PC-3 (cell line): Measurements from ENCODE around the gene ARHGAP15. TPM values are rescaled to one million over a fixed set of nuclear protein-coding genes. Genes with fewer than 3 reads are reported as not detected.

Experiments
- ATAC-seq: fragments of 200-7000 bp; cut with Tn5 transposase; 2 replicates; pipeline ENCODE4 v1.9.1; 2020; ENCODE audit warnings: mild to moderate bottlenecking, moderate library complexity
- BruUV-seq: library from RNA; stranded (reverse); fragments of 400-500 nt; replicated peaks from 2 replicates; lab custom pipeline; 2021; lab: Mats Ljungman, UMichigan
- CTCF ChIA-PET: fragments of 300-600 bp; sonication (Branson Sonifier 250); formaldehyde crosslinking; loops from one replicate; lab custom pipeline; 2022; ENCODE audit warnings: antibody characterized with exemption; lab: Charles Lee
- POLR2A ChIA-PET: fragments of 300-600 bp; sonication (Branson Sonifier 250); formaldehyde crosslinking; loops from one replicate; lab custom pipeline; 2022; ENCODE audit warnings: antibody characterized with exemption; ENCODE audit not compliant: unreplicated experiment; lab: Charles Lee
- DNase-seq: peaks from one replicate; pipeline ENCODE4 v3.0.0-alpha.2; 2015
- H2AFZ ChIP-seq: fragments of 300-600 bp; sonication (generic); 2 replicates; pipeline ENCODE4 v1.6.0; 2016; ENCODE audit warnings: antibody characterized with exemption, low read length
- H3F3A ChIP-seq: fragments of 300-600 bp; sonication (generic); one replicate; pipeline ENCODE4 v1.6.0; 2017; ENCODE audit warnings: antibody characterized with exemption, low read length, control low read depth, mild to moderate bottlenecking; ENCODE audit not compliant: unreplicated experiment
- H3K27ac ChIP-seq: fragments of 300-600 bp; sonication (generic); 2 replicates; pipeline ENCODE4 v1.5.1; 2016; ENCODE audit warnings: mild to moderate bottlenecking, low read length
- H3K27me3 ChIP-seq: fragments of 300-600 bp; sonication (generic); 2 replicates; pipeline ENCODE4 v1.6.1; 2016; ENCODE audit warnings: low read length, mixed read lengths
- H3K36me3 ChIP-seq: fragments of 300-600 bp; sonication (generic); 2 replicates; pipeline ENCODE4 v1.6.1; 2016; ENCODE audit warnings: low read depth, mixed run types, low read length, mixed read lengths
- H3K4me1 ChIP-seq: fragments of 300-600 bp; sonication (generic); 2 replicates; pipeline ENCODE4 v1.5.1; 2016; ENCODE audit warnings: low read length; ENCODE audit not compliant: insufficient read depth
- H3K4me2 ChIP-seq: fragments of 300-600 bp; sonication (generic); 2 replicates; pipeline ENCODE4 v1.6.0; 2016; ENCODE audit warnings: low read length
- H3K4me3 ChIP-seq: fragments of 300-600 bp; sonication (generic); 2 replicates; pipeline ENCODE4 v1.5.1; 2016; ENCODE audit warnings: mild to moderate bottlenecking, low read length, mixed read lengths
- H3K79me2 ChIP-seq: fragments of 300-600 bp; sonication (generic); 2 replicates; pipeline ENCODE4 v1.6.1; 2017; ENCODE audit warnings: low read length, mixed read lengths
- H3K9ac ChIP-seq: fragments of 300-600 bp; sonication (generic); 2 replicates; pipeline ENCODE4 v1.6.0; 2016; ENCODE audit warnings: mild to moderate bottlenecking, low read length
- H3K9me2 ChIP-seq: fragments of 300-600 bp; sonication (generic); replicated peaks from 2 replicates; pipeline ENCODE4 v1.6.1; 2016; ENCODE audit warnings: mixed run types, low read length, mixed read lengths
- H3K9me3 ChIP-seq: fragments of 300-600 bp; sonication (generic); 2 replicates; pipeline ENCODE4 v1.6.1; 2016; ENCODE audit warnings: low read length, mixed read lengths
- H4K20me1 ChIP-seq: fragments of 300-600 bp; sonication (generic); 2 replicates; pipeline ENCODE4 v1.6.1; 2016; ENCODE audit warnings: low read length, mixed read lengths
- CTCF ChIP-seq: fragments of 300-600 bp; sonication (generic); conservative IDR thresholded peaks from 2 replicates; pipeline ENCODE4 v1.5.1; 2017; ENCODE audit warnings: antibody characterized with exemption, low read depth, mild to moderate bottlenecking, low read length
- EZH2 ChIP-seq: fragments of 300-600 bp; sonication (generic); IDR thresholded peaks from one replicate; pipeline ENCODE4 v1.6.1; 2017; ENCODE audit warnings: antibody characterized with exemption, mild to moderate bottlenecking, low read length; ENCODE audit not compliant: unreplicated experiment
- EZH2phosphoT487 ChIP-seq: fragments of 300-600 bp; sonication (generic); IDR thresholded peaks from 2 replicates; pipeline ENCODE4 v1.6.1; 2018; ENCODE audit warnings: mild to moderate bottlenecking, antibody characterized with exemption, low read length, borderline replicate concordance
- intact Hi-C: fragments of 100-400 bp; cut with micrococcal nuclease; formaldehyde crosslinking; loops from 2 replicates; pipeline ENCODE4 v1.9.0; 2023
- total RNA-seq: library from RNA; depleted of rRNA; stranded (reverse); fragments of >200 nt; gene quantifications from 2 replicates; pipeline ENCODE4 v1.2.3, GENCODE V29; 2014

Gene ARHGAP15
- total RNA-seq, 1 experiment from 2014 or later = not detected

GRCh38 chr2:143736904-143737303, 607.7 kb downstream of the ARHGAP15 start:
- CTCF ChIA-PET = no interaction called here
- intact Hi-C loops = loop anchor here (10.0 kb wide), 1 partner anchor 168 kb away; no protein-coding TSS in a partner anchor
- Histone ChIP-seq H2AFZ (no peak overlapping the region), H3K79me2 (no peaks in the 10 kb centered on the region), H3K4me3 (no peak overlapping the region), H3K27me3 (no peaks in the 10 kb centered on the region), H3K9me3 (no peaks in the 10 kb centered on the region), H3K9me2 (0 out of 2 replicates have a peak, but pooled peaks cover 3% of the 10 kb centered on the region), H3K27ac (no peak overlapping the region), H3K4me2 (no peak overlapping the region), H3F3A (no peaks in the 10 kb centered on the region), H3K36me3 (no peaks in the 10 kb centered on the region), H3K4me1 (peaks cover 2% of the 10 kb centered on the region), H4K20me1 (no peaks in the 10 kb centered on the region), H3K9ac (no peak overlapping the region)
- TF ChIP-seq EZH2phosphoT487 = no peak
- no peak for TF ChIP-seq EZH2
- no peak for TF ChIP-seq CTCF
- BruUV-seq = no TSS peak
- ATAC-seq (no peak), DNase-seq (no peak)
- POLR2A ChIA-PET = no interaction called here

GRCh38 chr2:143740431-143740830, 611.2 kb downstream of the ARHGAP15 start:
- Histone ChIP-seq H3K36me3 (no peaks in the 10 kb centered on the region), H3F3A (no peaks in the 10 kb centered on the region), H3K9ac (no peak overlapping the region), H3K4me2 (no peak overlapping the region), H3K4me3 (no peak overlapping the region), H2AFZ (no peak overlapping the region), H3K4me1 (no peaks in the 10 kb centered on the region), H3K79me2 (no peaks in the 10 kb centered on the region), H3K9me3 (no peaks in the 10 kb centered on the region), H3K27ac (no peak overlapping the region), H4K20me1 (no peaks in the 10 kb centered on the region), H3K9me2 (0 out of 2 replicates have a peak, but pooled peaks cover 3% of the 10 kb centered on the region), H3K27me3 (no peaks in the 10 kb centered on the region)
- ATAC-seq = no peak
- CTCF ChIA-PET = no interaction called here
- POLR2A ChIA-PET = no interaction called here
- DNase-seq = no peak
- intact Hi-C loops = no loop called here
- TF ChIP-seq EZH2phosphoT487 = no peak
- TF ChIP-seq CTCF = no peak
- TF ChIP-seq EZH2 = no peak
- no TSS peak for BruUV-seq

- H3K27ac ChIP-seq = no peak overlapping the region
- no peak overlapping the region for H2AFZ ChIP-seq
- DNase-seq = no peak
- no peaks in the 10 kb centered on the region for H3F3A ChIP-seq
- H3K9me2 ChIP-seq = 0 out of 2 replicates have a peak, but pooled peaks cover 3% of the 10 kb centered on the region
- H3K27me3 ChIP-seq = no peaks in the 10 kb centered on the region
- H4K20me1 ChIP-seq = no peaks in the 10 kb centered on the region
- intact Hi-C loops = no loop called here
- H3K4me3 ChIP-seq = no peak overlapping the region
- H3K9me3 ChIP-seq = no peaks in the 10 kb centered on the region
- H3K36me3 ChIP-seq = no peaks in the 10 kb centered on the region
- ChIA-PET POLR2A (no interaction called here), CTCF (no interaction called here)
- BruUV-seq = no TSS peak
- H3K4me2 ChIP-seq = no peak overlapping the region
- H3K9ac ChIP-seq = no peak overlapping the region
- no peaks in the 10 kb centered on the region for H3K4me1 ChIP-seq
- no peaks in the 10 kb centered on the region for H3K79me2 ChIP-seq
- TF ChIP-seq EZH2 (no peak), EZH2phosphoT487 (no peak), CTCF (no peak)
- no peak for ATAC-seq
These were observed 612.0 kb downstream of the ARHGAP15 start for GRCh38 chr2:143741205-143741604.
